HEK293T (cell line): ENCODE results near the gene CTNNA3.

Experiments used
- ARNT ChIP-seq: fragments of 450-650 bp; IDR thresholded peaks from 2 replicates; pipeline ENCODE4 v1.6.1; 2017; ENCODE audit warnings: mild to moderate bottlenecking
- BHLHE40 ChIP-seq: fragments of 450-650 bp; IDR thresholded peaks from 2 replicates; pipeline ENCODE4 v1.6.1; 2016; ENCODE audit warnings: mild to moderate bottlenecking, moderate library complexity, borderline replicate concordance
- CTBP1 ChIP-seq: fragments of 450-650 bp; IDR thresholded peaks from 2 replicates; pipeline ENCODE4 v1.6.1; 2016; ENCODE audit warnings: borderline replicate concordance
- ELF4 ChIP-seq: fragments of 450-650 bp; IDR thresholded peaks from 2 replicates; pipeline ENCODE4 v1.6.1; 2017; ENCODE audit warnings: antibody characterized with exemption
- FOXA1 ChIP-seq: fragments of 450-650 bp; IDR thresholded peaks from 2 replicates; pipeline ENCODE4 v1.6.1; 2016; ENCODE audit warnings: mild to moderate bottlenecking
- FOXK2 ChIP-seq: fragments of 450-650 bp; IDR thresholded peaks from 2 replicates; pipeline ENCODE4 v1.6.1; 2016; ENCODE audit warnings: mild to moderate bottlenecking
- FOXM1 ChIP-seq: fragments of 450-650 bp; IDR thresholded peaks from 2 replicates; pipeline ENCODE4 v1.6.1; 2017; ENCODE audit warnings: mild to moderate bottlenecking, borderline replicate concordance
- SUZ12 ChIP-seq: fragments of 450-650 bp; IDR thresholded peaks from 2 replicates; pipeline ENCODE4 v1.6.1; 2016; ENCODE audit warnings: mild to moderate bottlenecking
- TARDBP ChIP-seq: fragments of 450-650 bp; IDR thresholded peaks from 2 replicates; pipeline ENCODE4 v1.6.1; 2016
- ZNF384 ChIP-seq: fragments of 450-650 bp; IDR thresholded peaks from 2 replicates; pipeline ENCODE4 v1.6.1; 2016

DNA sequence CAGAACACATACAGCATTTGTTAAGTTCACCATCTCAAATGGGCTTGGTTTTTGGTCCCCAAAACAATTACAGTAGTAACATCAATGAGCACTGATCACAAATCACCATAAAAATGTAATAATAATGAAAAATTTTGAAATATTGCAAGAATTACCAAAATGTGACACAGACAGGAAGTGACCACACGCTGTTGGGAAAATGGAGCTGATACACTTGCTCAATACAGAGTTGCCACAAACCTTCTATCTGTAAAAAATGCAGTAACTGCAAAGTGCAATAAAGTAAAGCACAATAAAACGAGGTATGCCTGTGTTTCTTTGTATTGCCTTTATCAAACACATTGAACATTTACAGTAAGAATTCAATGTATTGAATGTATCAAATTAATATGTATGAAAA lies 262.7 kb downstream of the CTNNA3 start:
- TF ChIP-seq FOXK2 (no peak), ARNT (no peak), SUZ12 (no peak), TARDBP (no peak), FOXA1 (no peak), ZNF384 (no peak), CTBP1 (no peak), FOXM1 (no peak), ELF4 (no peak), BHLHE40 (no peak)
